Progenitor cell of endocrine pancreas (in vitro differentiated cells): ENCODE data around the gene TUBB2B. TPM values are rescaled to one million over a fixed set of nuclear protein-coding genes. Genes with fewer than 3 reads are reported as not detected.

ENCODE experiments used
- DNase-seq: peaks from one replicate; pipeline ENCODE4 v3.0.0; 2021; ENCODE audit warnings: low spot score; ENCODE audit not compliant: unreplicated experiment
- H3K27ac Mint-ChIP-seq: 2 replicates; pipeline ENCODE4 v1.8.0; 2021; ENCODE audit warnings: mild to moderate bottlenecking, moderate library complexity, mixed read lengths
- H3K27me3 Mint-ChIP-seq: 2 replicates; pipeline ENCODE4 v1.8.0; 2021; ENCODE audit warnings: mixed read lengths
- H3K36me3 Mint-ChIP-seq: 2 replicates; pipeline ENCODE4 v1.8.0; 2022; ENCODE audit warnings: mixed read lengths; ENCODE audit not compliant: insufficient read depth
- H3K4me1 Mint-ChIP-seq: 2 replicates; pipeline ENCODE4 v1.8.0; 2021; ENCODE audit warnings: low read depth, mixed read lengths
- H3K4me3 Mint-ChIP-seq: 2 replicates; pipeline ENCODE4 v1.8.0; 2021; ENCODE audit warnings: low read depth, mild to moderate bottlenecking, moderate library complexity, mixed read lengths
- H3K9me3 Mint-ChIP-seq: 2 replicates; pipeline ENCODE4 v1.8.0; 2021; ENCODE audit warnings: low read depth, mixed read lengths
- CTCF ChIP-seq: fragments of 200-600 bp; sonication (generic); IDR thresholded peaks from one replicate; pipeline ENCODE4 v1.5.0; 2021; ENCODE audit warnings: antibody characterized with exemption, mild to moderate bottlenecking; ENCODE audit not compliant: unreplicated experiment
- total RNA-seq: library from RNA; stranded (reverse); gene quantifications from 2 replicates; pipeline ENCODE4 v1.2.1, GENCODE V29; 2021

The TUBB2B gene
- total RNA-seq, 1 donor from 2014 or later = 276 TPM

- Mint-ChIP-seq H3K4me3 (no peak overlapping the region), H3K36me3 (peaks cover 16% of the 10 kb centered on the region), H3K9me3 (no peaks in the 10 kb centered on the region), H3K27ac (no peak overlapping the region), H3K4me1 (peaks cover 15% of the 10 kb centered on the region), H3K27me3 (peaks cover 7% of the 10 kb centered on the region)
- DNase-seq = no peak
- no peak for TF ChIP-seq CTCF
Measured at GRCh38 chr6:3222506-3223038, 4.9 kb downstream of the TUBB2B start.

GRCh38 chr6:3221578-3221977 lies 5.9 kb downstream of the TUBB2B start:
- DNase-seq = no peak
- H3K27me3 Mint-ChIP-seq = peaks cover 7% of the 10 kb centered on the region

GRCh38 chr6:3220366-3220765 lies 7.1 kb downstream of the TUBB2B start:
- peaks cover 10% of the 10 kb centered on the region for H3K36me3 Mint-ChIP-seq
- H3K27me3 Mint-ChIP-seq = peaks cover 7% of the 10 kb centered on the region
- H3K9me3 Mint-ChIP-seq = no peaks in the 10 kb centered on the region
- H3K27ac Mint-ChIP-seq = no peak overlapping the region
- H3K4me1 Mint-ChIP-seq = peaks cover 6% of the 10 kb centered on the region
- H3K4me3 Mint-ChIP-seq = no peak overlapping the region
- no peak for DNase-seq
- no peak for TF ChIP-seq CTCF

More at GRCh38 chr6:3221578-3221977, 5.9 kb downstream of the TUBB2B start:
- TF ChIP-seq CTCF = no peak
- Mint-ChIP-seq H3K9me3 (no peaks in the 10 kb centered on the region), H3K4me1 (peaks cover 14% of the 10 kb centered on the region), H3K27ac (no peak overlapping the region), H3K36me3 (peaks cover 16% of the 10 kb centered on the region), H3K4me3 (no peak overlapping the region)

- no peak for TF ChIP-seq CTCF
- no peak for DNase-seq
- H3K36me3 Mint-ChIP-seq = no peaks in the 10 kb centered on the region
- no peaks in the 10 kb centered on the region for H3K9me3 Mint-ChIP-seq
- H3K4me3 Mint-ChIP-seq = no peak overlapping the region
- H3K27me3 Mint-ChIP-seq = peaks cover 7% of the 10 kb centered on the region
- no peak overlapping the region for H3K27ac Mint-ChIP-seq
- no peaks in the 10 kb centered on the region for H3K4me1 Mint-ChIP-seq
Measured at GRCh38 chr6:3218266-3218665, 9.2 kb downstream of the TUBB2B start.

- peaks cover 12% of the 10 kb centered on the region for H3K27me3 Mint-ChIP-seq
- H3K4me1 Mint-ChIP-seq = no peaks in the 10 kb centered on the region
- no peaks in the 10 kb centered on the region for H3K9me3 Mint-ChIP-seq
- no peak for TF ChIP-seq CTCF
- no peaks in the 10 kb centered on the region for H3K36me3 Mint-ChIP-seq
- no peak for DNase-seq
- no peak overlapping the region for H3K27ac Mint-ChIP-seq
- H3K4me3 Mint-ChIP-seq = no peak overlapping the region
Measured at GRCh38 chr6:3217286-3217685, 10.2 kb downstream of the TUBB2B start.
